HTR-8/SVneo (cell line): Measurements from ENCODE around the gene GNAZ.

Experiments
- DNase-seq: peaks from one replicate; pipeline ENCODE4 v3.0.0; 2011; ENCODE audit warnings: low spot score, mixed read lengths; ENCODE audit not compliant: insufficient read length
- FAIRE-seq: peaks from 2 replicates; lab custom pipeline; 2011; peaks lifted over from hg19 to GRCh38; lab: Jason Lieb, UNC

The GNAZ gene

DNA sequence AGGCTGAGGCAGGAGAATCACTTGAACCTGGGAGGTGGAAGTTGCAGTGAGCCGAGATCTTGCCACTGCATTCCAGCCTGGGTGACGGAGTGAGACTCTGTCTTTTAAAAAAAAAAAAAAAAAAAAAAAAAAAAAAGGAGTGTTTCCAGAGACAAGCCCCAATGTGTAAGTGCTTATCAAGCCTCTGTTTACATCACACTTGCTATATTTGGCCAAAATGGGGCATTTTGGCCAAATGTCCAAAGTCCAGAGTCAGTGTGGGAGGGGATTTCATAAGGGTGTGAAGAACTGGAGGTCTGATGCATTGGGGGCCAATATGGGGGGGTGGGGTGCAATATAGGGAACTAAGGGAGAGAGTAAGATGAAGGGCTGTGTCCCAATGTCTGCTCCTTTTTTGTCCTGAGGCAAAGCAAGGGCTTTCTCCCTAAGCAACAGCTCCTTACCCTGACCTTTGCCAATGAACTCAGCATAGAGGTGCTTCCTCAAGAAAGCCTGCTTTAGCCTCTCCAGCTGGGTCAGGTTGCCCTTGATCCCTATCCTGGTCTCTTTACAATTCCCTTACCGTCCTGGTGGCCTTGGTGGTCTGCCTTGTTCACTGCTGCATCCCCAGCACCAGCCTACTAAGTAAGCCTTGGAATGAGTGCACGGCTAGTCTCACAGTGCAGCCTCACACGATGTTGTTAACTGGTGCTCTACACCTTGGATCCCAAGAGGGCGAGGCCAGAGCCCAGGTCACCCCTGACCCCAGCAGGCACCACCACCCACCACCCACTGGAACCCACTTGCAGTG lies 95.9 kb downstream of the GNAZ start:
- no peak for FAIRE-seq
- no peak for DNase-seq

DNA sequence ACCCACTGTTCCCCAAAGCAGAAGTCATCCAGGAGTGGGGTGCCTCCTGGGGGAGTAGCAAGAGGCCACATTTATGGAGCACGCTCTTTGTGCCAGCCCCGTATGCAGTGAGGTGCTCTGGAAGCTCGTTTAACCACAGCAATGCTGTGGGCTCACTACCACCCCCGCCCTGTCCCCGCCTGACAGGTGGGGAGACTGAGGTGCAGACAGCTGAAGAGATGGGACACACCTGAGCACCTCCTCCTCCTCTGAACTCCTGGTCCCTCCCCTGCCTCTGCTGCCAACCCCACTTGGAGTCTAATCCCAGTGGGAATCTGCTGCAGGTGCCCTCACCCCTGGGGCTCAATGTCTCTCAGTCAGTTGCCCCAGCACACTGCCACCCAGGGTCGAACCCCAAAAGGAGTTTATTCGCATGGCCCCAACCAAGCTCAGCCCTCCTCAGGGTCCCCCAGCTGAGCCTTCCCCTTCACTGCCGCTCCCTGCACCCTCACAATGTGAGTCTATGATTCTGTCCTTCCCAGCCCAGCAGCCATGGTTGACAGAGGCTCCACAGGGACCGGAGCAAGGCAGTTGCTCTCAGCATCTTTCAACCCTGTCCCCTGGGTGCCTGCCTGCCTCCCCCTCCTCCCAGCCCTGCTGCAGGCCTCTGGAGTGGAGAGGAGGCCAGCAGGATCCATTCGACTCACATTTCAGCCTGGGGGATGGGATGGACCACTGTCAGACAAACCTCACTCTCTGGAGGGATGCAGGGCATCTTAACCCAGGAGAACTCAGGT lies 96.7 kb downstream of the GNAZ start:
- no peak for FAIRE-seq
- no peak for DNase-seq

DNA sequence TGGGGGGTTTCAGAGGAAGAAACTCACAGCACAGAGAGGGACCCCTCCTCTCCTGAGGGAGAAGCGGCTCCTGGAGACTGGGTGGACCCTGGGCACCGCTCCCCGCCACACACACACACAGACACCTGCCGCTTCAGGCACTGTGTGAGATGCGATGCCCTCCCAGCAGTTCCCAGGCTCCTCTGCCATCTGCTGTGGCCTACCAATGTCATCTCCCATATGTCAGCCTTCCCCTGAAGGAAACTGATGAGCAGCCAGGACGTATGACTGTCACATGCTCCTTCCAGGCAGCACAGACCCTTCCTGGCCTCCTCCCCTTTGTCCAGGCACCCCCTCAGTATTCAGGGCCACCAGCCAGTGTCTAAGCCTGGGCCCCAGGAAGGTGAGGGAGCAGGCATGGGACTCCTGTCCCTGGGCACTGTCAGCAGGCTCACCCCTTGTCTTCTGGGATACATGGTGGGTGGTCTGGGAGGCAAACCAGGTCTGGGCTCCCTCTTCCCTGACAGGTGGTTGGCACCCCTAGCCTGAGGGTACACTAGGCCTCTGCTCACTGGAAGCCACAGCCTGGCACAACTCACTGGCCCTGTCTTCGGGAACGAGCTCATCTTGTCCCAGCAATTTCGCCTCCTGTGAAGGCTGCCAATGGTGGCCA lies 98.2 kb downstream of the GNAZ start:
- DNase-seq (no peak), FAIRE-seq (no peak)

DNA sequence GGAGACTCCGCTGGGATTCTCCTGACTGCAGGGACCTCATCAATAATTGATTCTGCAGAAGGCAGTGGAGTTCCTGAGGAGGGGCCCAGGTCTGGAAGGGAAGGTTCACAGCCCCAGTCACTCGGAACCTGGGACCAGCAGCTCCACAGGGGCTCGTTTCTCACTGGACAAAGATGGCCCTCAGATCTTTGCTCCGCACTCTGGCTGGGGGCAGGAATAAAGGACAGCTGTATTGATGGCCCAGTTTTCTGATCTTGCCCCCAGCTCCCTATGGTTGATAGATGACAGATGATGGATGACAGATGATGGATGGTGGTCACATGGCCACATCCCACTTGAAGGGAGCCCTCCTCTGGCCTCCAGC lies 98.7 kb downstream of the GNAZ start:
- FAIRE-seq (no peak), DNase-seq (no peak)
